NCI-H748 (cell line): ENCODE results near the gene NGB.
"Not testable (repeated sequence)": the region's sequence is repeated elsewhere in the genome, so short reads cannot be mapped to it uniquely, and the experiment has no call there.

ENCODE experiments used
- DNase-seq: peaks from one replicate; lab custom pipeline; 2025; ENCODE audit not compliant: unreplicated experiment; lab: John Stamatoyannopoulos, UW

NGB gene

GRCh38 chr14:77271113-77271710 is at the start of gene NGB:
Gene NGB (minus strand): TSS chr14:77271206. CDS start chr14:77270937, 269 bp downstream.
- no peak for DNase-seq

- DNase-seq: peak; percentile 94
These were observed 49.4 kb upstream of the NGB start, which contains the start of gene POMT2 for GRCh38 chr14:77320238-77320935. Gene POMT2 (minus strand): TSS chr14:77320883. CDS start chr14:77320681, 202 bp downstream.

DNA sequence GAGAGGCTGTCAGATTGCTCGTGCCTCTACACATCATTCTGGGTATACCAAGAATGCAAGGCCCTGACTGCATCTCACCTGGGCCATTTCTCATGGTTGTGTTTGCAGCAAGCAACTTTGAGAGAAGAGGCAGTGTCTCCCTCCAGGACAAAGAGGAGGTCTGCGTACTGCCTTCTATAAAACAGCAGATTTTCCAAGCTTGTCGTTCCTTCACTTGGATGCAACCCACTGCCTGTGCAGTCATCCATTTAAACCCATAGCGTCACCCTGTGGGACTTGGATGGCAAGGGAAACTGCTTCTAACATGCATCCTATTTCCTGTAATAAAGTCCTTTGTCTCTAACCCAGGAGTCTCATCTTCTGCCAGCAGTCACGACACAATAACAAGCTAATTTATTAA is 48.4 kb upstream of the NGB start:
- peak; percentile 36 for DNase-seq

DNA sequence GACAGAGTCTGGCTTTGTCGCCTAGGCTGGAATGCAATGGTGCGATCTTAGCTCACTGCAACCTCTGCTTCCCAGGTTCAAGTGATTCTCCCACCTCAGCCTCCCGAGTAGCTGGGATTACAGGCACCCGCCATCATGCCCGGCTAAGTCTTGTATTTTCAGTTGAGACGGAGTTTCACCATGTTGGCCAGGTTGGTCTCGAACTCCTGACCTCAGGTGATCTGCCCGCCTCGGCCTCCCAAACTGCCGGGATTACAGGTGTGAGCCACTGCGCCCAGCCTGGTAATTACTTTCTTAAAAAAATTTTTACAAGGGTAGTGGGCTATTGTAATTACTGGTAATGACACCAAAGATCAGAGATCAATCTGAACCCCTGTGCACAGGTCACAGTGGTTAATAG is 47.8 kb upstream of the NGB start:
- not testable (repeated sequence) for DNase-seq

GRCh38 chr14:77318006-77318553 is 47.1 kb upstream of the NGB start:
- no peak for DNase-seq

- no peak for DNase-seq
These were observed 45.9 kb upstream of the NGB start for GRCh38 chr14:77316872-77317301.

- no peak for DNase-seq
These were observed 45.1 kb upstream of the NGB start for GRCh38 chr14:77316195-77316505.

- no peak for DNase-seq
These were observed 43.8 kb upstream of the NGB start for GRCh38 chr14:77314539-77315457.

GRCh38 chr14:77314043-77314442 is 43.0 kb upstream of the NGB start:
- no peak for DNase-seq

- DNase-seq: no peak
These were observed 42.4 kb upstream of the NGB start for GRCh38 chr14:77313371-77313770.

- DNase-seq: no peak
These were observed 40.2 kb upstream of the NGB start for GRCh38 chr14:77311217-77311616.

- no peak for DNase-seq
These were observed 39.0 kb upstream of the NGB start for GRCh38 chr14:77310026-77310425.

DNA sequence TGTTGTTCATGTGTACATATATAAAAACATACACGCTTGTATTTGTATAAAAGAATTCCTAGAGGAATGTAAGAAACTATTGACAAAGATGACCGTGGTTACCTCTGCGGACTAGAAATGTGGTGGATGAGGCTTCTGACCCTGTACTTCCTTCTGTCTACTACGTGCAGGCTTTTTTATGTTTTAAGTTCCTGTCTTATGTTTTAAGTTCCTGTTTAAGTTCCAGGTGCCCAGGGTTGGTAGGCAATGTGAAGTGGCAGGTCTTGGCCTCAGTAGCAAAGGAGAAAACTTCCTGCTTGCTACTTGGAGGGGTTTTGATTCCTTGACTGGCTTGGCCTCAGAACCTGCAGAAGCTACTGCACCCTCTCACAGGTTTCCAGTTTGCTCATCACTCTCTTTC is 38.1 kb upstream of the NGB start:
- no peak for DNase-seq

GRCh38 chr14:77306851-77307496 is 36.0 kb upstream of the NGB start:
- DNase-seq: no peak

- DNase-seq: no peak
These were observed 35.4 kb upstream of the NGB start for GRCh38 chr14:77306416-77306815.

- no peak for DNase-seq
These were observed 34.7 kb upstream of the NGB start for GRCh38 chr14:77305696-77306095.

GRCh38 chr14:77303417-77304156 is 32.6 kb upstream of the NGB start:
- no peak for DNase-seq

GRCh38 chr14:77302926-77303325 is 31.9 kb upstream of the NGB start:
- DNase-seq: no peak

DNA sequence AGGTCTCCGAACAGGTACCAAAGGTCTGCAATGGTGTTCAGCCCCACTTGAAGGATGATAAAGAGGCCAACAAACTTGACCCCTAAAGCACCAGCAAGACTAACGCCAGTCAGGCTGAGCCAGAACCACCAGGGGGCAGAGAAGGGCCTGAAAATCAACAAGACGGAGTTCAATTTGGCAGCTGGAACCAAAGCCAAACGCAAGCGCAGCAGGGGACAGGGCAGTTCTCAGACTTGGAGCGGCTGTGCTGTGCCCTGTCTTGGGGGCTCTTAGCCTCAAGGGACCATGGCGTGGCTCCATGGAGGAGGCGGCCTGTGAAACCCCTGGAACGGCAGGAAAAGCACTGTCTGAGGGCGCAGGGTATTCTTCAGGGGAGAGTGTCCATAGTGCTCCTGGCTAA is 30.1 kb upstream of the NGB start:
- DNase-seq: peak; percentile 48

GRCh38 chr14:77299771-77300170 is 28.8 kb upstream of the NGB start:
- DNase-seq: no peak
